GM18507 (cell line): ENCODE data around the gene PITX3.
A peak's percentile ranks its signal among the peaks of the same experiment; 100 is the strongest.
"Not testable (repeated sequence)": the region's sequence is repeated elsewhere in the genome, so short reads cannot be mapped to it uniquely, and the experiment has no call there.

Source experiments
- DNase-seq: peaks from one replicate; pipeline ENCODE4 v3.0.0; 2011; ENCODE audit warnings: low read depth; ENCODE audit not compliant: insufficient read length; ENCODE audit errors: extremely low spot score
- FAIRE-seq: peaks from 2 replicates; lab custom pipeline; 2011; peaks lifted over from hg19 to GRCh38; lab: Jason Lieb, UNC

Gene PITX3

DNA sequence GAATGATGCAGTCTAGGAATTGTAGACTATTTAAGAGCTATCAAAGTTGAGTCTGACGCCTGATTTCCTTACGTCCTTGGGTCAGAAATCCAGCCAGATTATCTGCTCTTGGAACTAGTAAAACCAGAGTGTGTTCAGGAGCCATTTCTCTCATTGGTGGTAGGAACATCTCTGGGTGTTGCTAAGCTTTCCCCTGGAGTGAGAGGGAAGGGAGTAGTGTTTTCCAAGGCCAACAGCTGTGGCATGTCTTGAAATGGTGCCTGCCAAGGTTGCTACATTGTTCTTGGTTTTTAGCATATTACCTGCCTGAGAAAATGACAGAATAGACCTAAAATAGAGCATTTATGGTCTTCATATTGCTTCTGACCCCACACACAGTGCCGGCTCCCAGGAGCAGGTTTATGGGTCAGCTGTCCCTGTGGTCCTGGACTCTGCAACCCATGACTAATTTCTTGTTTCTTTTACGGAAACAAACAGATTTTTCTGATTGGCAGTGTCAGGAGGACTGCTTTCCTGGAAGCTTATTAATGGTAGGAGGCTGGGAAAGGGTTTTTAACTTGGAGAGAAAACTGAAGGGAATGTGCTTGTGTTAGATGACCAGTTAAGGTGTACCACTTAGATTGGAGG is 21.5 kb upstream of the PITX3 start:
- FAIRE-seq (no peak), DNase-seq (no peak)

- DNase-seq (no peak), FAIRE-seq (no peak)
Measured at GRCh38 chr10:102261842-102262241, 20.5 kb upstream of the PITX3 start.

DNA sequence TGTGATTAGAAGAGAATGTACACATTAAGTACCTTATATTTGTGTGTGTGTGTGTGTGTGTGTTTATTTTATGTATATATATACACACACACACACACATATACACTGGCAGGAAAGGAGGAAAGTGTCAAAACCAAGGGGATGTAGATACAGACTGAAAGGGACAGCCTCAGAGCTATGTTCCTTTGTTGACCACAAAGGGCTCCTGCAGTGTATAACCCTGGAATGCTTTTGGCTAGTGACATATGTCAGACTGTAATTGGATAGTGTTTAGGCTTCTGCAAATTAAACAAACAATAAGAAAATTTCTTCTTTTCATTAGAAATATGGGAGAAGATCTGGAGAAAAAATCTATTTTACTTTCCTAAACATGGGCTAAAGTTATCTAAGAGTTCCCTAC is 19.9 kb upstream of the PITX3 start:
- FAIRE-seq (no peak), DNase-seq (no peak)

- FAIRE-seq, result no peak
Measured at GRCh38 chr10:102255404-102255803, 14.1 kb upstream of the PITX3 start.

DNA sequence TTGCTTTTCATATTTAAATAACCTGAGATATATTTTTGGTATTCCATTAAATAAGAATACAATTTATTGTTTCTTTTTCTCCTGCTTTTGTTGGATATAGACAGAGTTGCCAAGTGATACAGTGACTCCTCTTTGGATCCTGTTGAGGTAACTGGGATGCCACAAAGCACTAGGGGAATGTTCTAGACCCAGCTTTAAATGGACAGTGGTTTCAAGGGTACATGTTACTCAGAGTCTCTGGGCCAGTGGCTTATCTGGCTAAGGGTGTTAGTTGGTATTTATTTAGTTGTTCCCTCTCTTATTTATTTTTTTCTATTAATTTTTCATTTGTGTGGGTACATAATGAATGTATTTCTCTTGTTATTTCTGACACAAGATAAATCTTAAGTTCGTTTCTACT is 13.1 kb upstream of the PITX3 start:
- FAIRE-seq (no peak), DNase-seq (no peak)

More at GRCh38 chr10:102255404-102255803, 14.1 kb upstream of the PITX3 start:
- no peak for DNase-seq

- FAIRE-seq, DNase-seq: not testable (repeated sequence)
Measured at GRCh38 chr10:102252508-102252907, 11.2 kb upstream of the PITX3 start.

DNA sequence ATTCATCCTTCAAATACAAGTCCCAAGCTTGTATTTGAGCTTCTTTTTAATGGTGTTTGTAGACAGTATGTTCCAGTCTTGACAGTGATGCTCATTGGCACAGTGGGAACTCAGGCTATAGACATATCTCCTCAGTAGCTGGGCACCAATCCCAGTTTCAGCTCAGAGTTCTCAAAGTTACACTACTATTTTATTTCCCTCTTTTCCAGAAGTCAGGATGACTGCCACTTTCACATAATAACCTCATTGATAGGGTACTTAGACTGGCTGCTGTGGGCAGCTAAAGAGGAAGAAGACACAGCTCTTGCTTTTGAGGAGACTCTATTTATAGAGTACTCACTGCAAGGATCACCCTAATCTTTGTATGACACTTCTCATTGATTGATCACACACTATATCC is 6.4 kb upstream of the PITX3 start:
- DNase-seq (no peak), FAIRE-seq (no peak)

GRCh38 chr10:102246261-102246660 is 4.9 kb upstream of the PITX3 start:
- DNase-seq, result no peak
- no peak for FAIRE-seq

DNA sequence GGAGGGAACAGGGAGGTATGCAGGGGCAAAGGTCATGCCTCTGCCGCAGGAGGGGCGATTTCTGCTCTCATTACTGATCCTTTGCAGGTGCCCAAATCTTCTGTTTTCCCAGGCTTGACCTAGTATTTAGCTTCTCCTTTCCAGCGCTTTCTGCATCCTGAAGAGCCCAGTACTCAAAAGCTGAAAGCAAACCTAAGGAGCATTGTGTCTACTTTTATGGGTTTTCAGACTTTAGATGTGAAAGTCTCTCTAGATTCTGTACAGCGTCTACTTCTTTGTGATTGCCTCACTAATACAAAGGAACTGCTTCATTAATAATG is 4.6 kb upstream of the PITX3 start:
- no peak for FAIRE-seq
- DNase-seq, result no peak

GRCh38 chr10:102245082-102245931 is 4.0 kb upstream of the PITX3 start, which contains the start of gene GBF1:
GBF1 (plus strand) TSS chr10:102245532; CDS start chr10:102258939, 13,407 bp downstream.
- FAIRE-seq, result peak; percentile 99

GRCh38 chr10:102243309-102243708 is 2.0 kb upstream of the PITX3 start:
- FAIRE-seq, result no peak
- DNase-seq, result no peak

More at GRCh38 chr10:102245082-102245931, 4.0 kb upstream of the PITX3 start, which contains the start of gene GBF1:
- peak; percentile 94 for DNase-seq

DNA sequence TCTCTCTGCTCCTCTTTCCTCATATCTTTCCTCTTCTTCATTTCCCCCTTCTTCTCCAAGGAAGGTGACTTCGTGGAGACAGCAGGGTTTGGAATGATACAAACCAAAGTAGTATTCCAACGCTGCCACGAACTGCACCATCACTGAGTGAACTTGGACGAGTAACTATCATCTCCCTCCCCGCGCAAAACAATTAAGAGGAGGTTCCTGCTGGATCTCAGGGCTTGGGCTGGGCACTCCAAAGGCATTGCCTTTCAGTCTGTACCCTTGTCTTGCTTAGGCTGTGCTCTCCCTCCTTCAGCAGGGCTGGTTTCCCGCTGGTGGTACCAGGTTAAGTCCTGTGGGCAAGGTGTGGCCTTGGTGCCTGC is 790 bp upstream of the PITX3 start:
- FAIRE-seq (no peak), DNase-seq (no peak)

GRCh38 chr10:102241032-102241443 is 274 bp downstream of the PITX3 start:
- FAIRE-seq, result no peak
- DNase-seq, result no peak

DNA sequence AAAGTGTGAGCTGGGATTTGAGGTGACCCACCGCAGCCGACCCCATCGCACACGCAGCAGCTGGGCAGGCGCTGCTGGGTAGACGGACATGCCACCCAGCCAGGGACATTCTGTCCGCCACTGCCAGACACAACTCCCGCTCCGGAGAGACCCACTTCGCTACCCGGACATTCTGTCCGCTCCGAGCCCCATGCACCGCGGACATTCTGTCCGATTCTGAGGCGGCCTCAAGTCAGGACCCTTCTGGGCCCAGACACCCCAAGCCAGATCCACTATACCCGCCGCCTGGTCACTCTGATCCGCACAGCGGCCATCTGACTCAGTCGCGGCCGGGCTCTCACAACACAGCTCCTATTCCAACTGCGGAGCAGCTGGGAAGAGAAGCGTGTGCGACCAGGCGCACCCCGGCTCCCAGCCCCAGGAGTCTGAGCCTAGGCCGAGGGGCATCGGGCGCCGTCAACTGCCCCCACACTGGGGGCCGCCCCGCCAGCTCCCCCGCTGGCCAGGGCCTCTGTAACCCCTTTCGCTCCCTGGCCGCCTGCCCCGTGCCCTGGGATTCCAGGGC is 763 bp downstream of the PITX3 start:
- DNase-seq (no peak), FAIRE-seq (no peak)

DNA sequence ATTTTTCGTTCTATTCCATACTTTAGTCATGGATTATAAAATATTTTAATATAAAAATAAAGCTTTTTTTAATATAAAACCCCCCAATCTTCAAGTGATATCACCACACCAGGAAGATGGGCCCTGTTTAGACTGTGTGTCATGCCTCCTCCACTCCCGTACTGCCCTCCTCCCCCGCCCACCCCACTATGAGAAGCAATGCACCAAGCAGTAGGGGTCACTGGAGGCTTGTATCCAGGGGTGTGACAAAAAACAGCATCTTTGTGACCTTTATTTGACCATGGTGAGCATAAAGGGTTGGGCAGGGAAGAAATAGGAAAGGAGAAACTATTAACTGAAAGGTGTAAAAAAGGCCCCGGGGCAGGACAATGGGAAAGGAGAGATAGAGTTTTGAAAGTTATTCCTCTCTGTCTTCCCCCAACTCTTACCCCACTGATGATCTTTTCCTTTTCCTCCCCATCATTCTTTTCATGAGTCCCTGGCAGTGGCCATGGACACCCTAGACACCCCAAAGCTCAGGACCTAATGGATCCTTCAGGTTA is 3.5 kb downstream of the PITX3 start:
- FAIRE-seq, result no peak
- DNase-seq, result no peak

- FAIRE-seq, result no peak
- no peak for DNase-seq
Measured at GRCh38 chr10:102236006-102236405, 5.3 kb downstream of the PITX3 start.

- DNase-seq, result no peak
- FAIRE-seq, result no peak
Measured at GRCh38 chr10:102235598-102235920, 5.8 kb downstream of the PITX3 start.

GRCh38 chr10:102234888-102235597 is 6.3 kb downstream of the PITX3 start:
- DNase-seq (no peak), FAIRE-seq (no peak)

DNA sequence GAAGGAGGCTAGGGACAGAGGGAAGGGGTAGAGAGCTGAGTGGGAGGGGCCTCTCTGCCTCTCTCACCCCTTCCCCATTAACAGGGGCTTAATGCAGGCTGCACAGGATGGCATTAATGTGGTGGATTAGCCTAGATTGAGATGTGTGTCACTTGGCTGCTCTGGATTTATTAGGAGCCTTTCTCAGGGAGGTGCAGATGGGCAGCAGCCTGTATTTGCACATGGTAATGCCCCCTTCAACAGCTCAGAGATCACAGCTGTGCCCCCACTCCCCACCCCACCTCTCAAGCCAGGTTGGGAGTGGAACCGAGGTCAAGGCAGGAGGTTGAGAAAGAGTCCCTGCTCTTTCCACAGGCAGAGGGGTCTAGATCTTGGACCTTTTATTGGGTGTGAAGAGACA is 7.3 kb downstream of the PITX3 start:
- no peak for DNase-seq
- FAIRE-seq, result no peak
